ENCODE results near the gene THAP6.

DNA sequence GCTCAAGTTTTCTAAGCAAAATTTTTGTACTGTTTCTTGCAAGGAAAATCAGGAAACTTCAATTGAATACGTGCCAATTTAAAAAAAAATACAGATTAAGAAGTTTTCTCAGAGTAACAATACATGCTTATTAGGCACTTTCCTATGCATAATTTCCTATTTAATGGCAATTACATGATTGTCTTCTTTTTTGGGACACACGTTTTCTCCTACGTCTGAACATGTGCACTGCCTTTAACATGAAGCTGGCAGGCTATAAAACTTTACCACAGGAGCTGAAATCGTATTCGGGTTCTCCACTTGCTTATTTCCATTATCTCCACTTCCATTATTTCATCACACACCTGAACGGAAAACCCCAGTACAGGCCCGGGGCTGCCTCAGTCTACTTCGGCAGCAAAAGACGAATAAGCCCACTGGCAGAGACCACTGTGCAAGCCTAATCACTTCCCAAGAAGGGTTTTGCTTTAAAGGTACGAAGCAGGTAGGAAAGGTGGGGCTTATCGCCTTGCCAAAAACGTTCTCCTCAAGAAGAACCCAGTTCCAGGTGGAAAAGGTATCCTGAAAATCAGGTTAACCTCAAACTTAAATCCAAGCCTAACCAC is 645 bp upstream of the THAP6 start:
- TF ChIP-seq, protein P1, sequence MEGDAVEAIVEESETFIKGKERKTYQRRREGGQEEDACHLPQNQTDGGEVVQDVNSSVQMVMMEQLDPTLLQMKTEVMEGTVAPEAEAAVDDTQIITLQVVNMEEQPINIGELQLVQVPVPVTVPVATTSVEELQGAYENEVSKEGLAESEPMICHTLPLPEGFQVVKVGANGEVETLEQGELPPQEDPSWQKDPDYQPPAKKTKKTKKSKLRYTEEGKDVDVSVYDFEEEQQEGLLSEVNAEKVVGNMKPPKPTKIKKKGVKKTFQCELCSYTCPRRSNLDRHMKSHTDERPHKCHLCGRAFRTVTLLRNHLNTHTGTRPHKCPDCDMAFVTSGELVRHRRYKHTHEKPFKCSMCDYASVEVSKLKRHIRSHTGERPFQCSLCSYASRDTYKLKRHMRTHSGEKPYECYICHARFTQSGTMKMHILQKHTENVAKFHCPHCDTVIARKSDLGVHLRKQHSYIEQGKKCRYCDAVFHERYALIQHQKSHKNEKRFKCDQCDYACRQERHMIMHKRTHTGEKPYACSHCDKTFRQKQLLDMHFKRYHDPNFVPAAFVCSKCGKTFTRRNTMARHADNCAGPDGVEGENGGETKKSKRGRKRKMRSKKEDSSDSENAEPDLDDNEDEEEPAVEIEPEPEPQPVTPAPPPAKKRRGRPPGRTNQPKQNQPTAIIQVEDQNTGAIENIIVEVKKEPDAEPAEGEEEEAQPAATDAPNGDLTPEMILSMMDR (IDR thresholded peaks at IDR 0.05), result no peak
- TF ChIP-seq POLR2A (IDR thresholded peaks at IDR 0.05), result no peak
